HepG2 (cell line): ENCODE results near the gene ARHGAP23. TPM values are rescaled to one million over a fixed set of nuclear protein-coding genes. Genes with fewer than 3 reads are reported as not detected.
A peak's percentile ranks its signal among the peaks of the same experiment; 100 is the strongest.

Experiments used
- ATAC-seq: fragments of 200-7000 bp; cut with Tn5 transposase; 3 replicates; pipeline ENCODE4 v1.9.1; 2020; ENCODE audit warnings: mild to moderate bottlenecking, moderate library complexity
- BruUV-seq: library from RNA; stranded (reverse); fragments of 400-500 nt; replicated peaks from 2 replicates; lab custom pipeline; 2021; lab: Mats Ljungman, UMichigan
- CTCF ChIA-PET: fragments of 300-600 bp; formaldehyde crosslinking; extraction: SDS; loops from one replicate; lab custom pipeline; 2021; ENCODE audit warnings: low total read pairs, inconsistent platforms, low intra/inter-chr PET ratio; lab: Yijun Ruan, JAX
- POLR2A ChIA-PET: fragments of 350-600 bp; sonication (Branson Sonifier 250); formaldehyde crosslinking; loops from one replicate; lab custom pipeline; 2020; ENCODE audit warnings: antibody characterized with exemption, inconsistent platforms; lab: Yijun Ruan, JAX
- DNase-seq: peaks from one replicate; pipeline ENCODE4 v3.0.0-alpha.2; 2015; ENCODE audit warnings: low spot score
- FAIRE-seq: peaks from 3 replicates; lab custom pipeline; 2011; peaks lifted over from hg19 to GRCh38; lab: Jason Lieb, UNC
- H2AFZ ChIP-seq: one replicate; pipeline ENCODE4 v1.6.1; 2011; ENCODE audit warnings: low read length, inconsistent platforms
- H3K27ac ChIP-seq: fragments of 300-600 bp; 3 replicates; pipeline ENCODE4 v1.8.0; 2011; ENCODE audit warnings: mixed run types, mild to moderate bottlenecking, mixed read lengths, low read length, inconsistent platforms; ENCODE audit not compliant: insufficient read depth; ENCODE audit errors: extremely low read length
- H3K27me3 ChIP-seq, 2 experiments: fragments of 200-600 bp in 1 of 2; 2 replicates in 1 of 2; 3 replicates in 1 of 2; pipeline versions ENCODE4 v1.6.0 to v1.8.0; 2011; ENCODE audit warnings: low read length in 2 of 2, mild to moderate bottlenecking in 2 of 2, moderate library complexity in 2 of 2, inconsistent platforms in 1 of 2; ENCODE audit not compliant: insufficient read depth in 2 of 2, control insufficient read depth in 1 of 2
- H3K36me3 ChIP-seq, 2 experiments: fragments of 200-600 bp in 1 of 2; replicated peaks in 1 of 2; 2 replicates in 1 of 2; 3 replicates in 1 of 2; pipeline versions ENCODE4 v1.5.1 to v1.8.0; 2011; ENCODE audit warnings: low read length in 2 of 2, inconsistent platforms in 1 of 2; ENCODE audit not compliant: insufficient read depth in 2 of 2, control insufficient read depth in 1 of 2
- H3K4me1 ChIP-seq: 2 replicates; pipeline ENCODE4 v1.5.1; 2012; ENCODE audit warnings: low read length, inconsistent platforms; ENCODE audit not compliant: insufficient read depth
- H3K4me2 ChIP-seq: 2 replicates; pipeline ENCODE4 v1.6.0; 2011; ENCODE audit warnings: low read depth, low read length, inconsistent platforms
- H3K4me3 ChIP-seq, 3 experiments: fragments of 200-600 bp in 1 of 3; sonication (generic), shearing (Covaris generic) in 1 of 3; replicated peaks in 1 of 3; 2 replicates each; pipeline ENCODE4 v1.5.1; 2011 to 2016; ENCODE audit warnings: low read length in 3 of 3, inconsistent platforms in 2 of 3, low read depth in 2 of 3, mild to moderate bottlenecking in 2 of 3, control low read depth in 1 of 3, mixed read lengths in 1 of 3; ENCODE audit not compliant: insufficient read depth in 1 of 3
- H3K79me2 ChIP-seq: one replicate; pipeline ENCODE4 v1.6.1; 2011; ENCODE audit warnings: low read length, inconsistent platforms; ENCODE audit not compliant: insufficient read depth
- H3K9ac ChIP-seq: 2 replicates; pipeline ENCODE4 v1.6.0; 2011; ENCODE audit warnings: mild to moderate bottlenecking, low read depth, low read length, inconsistent platforms; ENCODE audit not compliant: insufficient read depth
- H3K9me3 ChIP-seq: 2 replicates; pipeline ENCODE4 v1.5.1; 2012; ENCODE audit warnings: mild to moderate bottlenecking, low read length
- H4K20me1 ChIP-seq: 2 replicates; pipeline ENCODE4 v1.6.0; 2011; ENCODE audit warnings: inconsistent platforms, mild to moderate bottlenecking, low read length, moderate library complexity; ENCODE audit not compliant: insufficient read depth
- EZH2 ChIP-seq: conservative IDR thresholded peaks from 2 replicates; pipeline ENCODE4 v1.6.1; 2012; ENCODE audit warnings: mild to moderate bottlenecking, low read depth, low read length, moderate library complexity
- ZKSCAN8 ChIP-seq: IDR thresholded peaks from 2 replicates; pipeline ENCODE4 v1.6.1; 2016; ENCODE audit warnings: borderline replicate concordance, missing genetic modification reagents, missing compliant biosample characterization
- WGBS: methylation state at CpG from one replicate; pipeline ENCODE4 v1.1.6; 2017; ENCODE audit warnings: low lambda C conversion rate; 5-methylcytosine and 5-hydroxymethylcytosine counted together
- in situ Hi-C: cut with HindIII; loops from 2 replicates; pipeline ENCODE4 v1.10.0; 2017; ENCODE audit warnings: low pct_unique_long_range_greater_than_20kb; ENCODE audit not compliant: extremely low pct_ligation_motif_present
- intact Hi-C: fragments of 100-400 bp; cut with micrococcal nuclease; formaldehyde crosslinking; loops from one replicate; pipeline ENCODE4 v1.10.0; 2022; ENCODE audit not compliant: unreplicated experiment
- polyA plus RNA-seq, 8 experiments: library from polyadenylated mRNA; depleted of rRNA in 3 of 8; stranded (reverse) in 7 of 8; unstranded in 1 of 8; fragments of >200 nt; fragmentation: Illumina TruSeq in 4 of 8; extraction: Trizol in 4 of 8; gene quantifications; 2 replicates each; pipeline versions ENCODE4 v1.2.1 to v1.2.3, GENCODE V29; 2011 to 2016; ENCODE audit warnings: low read depth in 4 of 8, missing spikeins in 1 of 8, mixed read lengths in 1 of 8; ENCODE audit not compliant: insufficient read depth in 1 of 8
- total RNA-seq, 5 experiments: library from RNA; depleted of rRNA; stranded (reverse); fragments of >200 nt; fragmentation: Illumina TruSeq; extraction: Trizol; gene quantifications; 2 replicates each; pipeline ENCODE4 v1.2.3, GENCODE V29; 2016; ENCODE audit warnings: low read depth in 1 of 5
- TF ChIP-seq, protein P1 (sequence below): IDR thresholded peaks from 2 replicates; pipeline ENCODE4 v1.6.1; 2016; ENCODE audit warnings: low read depth, control low read depth

Gene ARHGAP23
- total and polyA plus RNA-seq, 2 of the 13 experiments (the other 11 are each of a cell fraction or from before 2014, with no cell fraction given), result 0.03 TPM; not detected in 1

- ATAC-seq (no peak), FAIRE-seq (no peak)
- Histone ChIP-seq H3K4me1 (peaks cover 12% of the 10 kb centered on the region), H3K4me3 (no peak overlapping the region), H3K9ac (no peak overlapping the region), H3K9me3 (no peaks in the 10 kb centered on the region), H2AFZ (no peak overlapping the region)
- in situ Hi-C loops, result loop anchor here (10.0 kb wide), 1 partner anchor 243 kb away; no protein-coding TSS in a partner anchor
- no TSS peak for BruUV-seq
- intact Hi-C loops, result loop anchor here (2.0 to 10.0 kb wide), 3 partner anchors 50 to 243 kb away; no protein-coding TSS in a partner anchor
- 21% methylated on average over 13 of the region's 17 CpGs for WGBS
- ChIA-PET POLR2A (no interaction called here), CTCF (no interaction called here)
- TF ChIP-seq EZH2 (peak; percentile 54; the same call in 1 of the 2 replicates), ZKSCAN8 (CRISPR knock-in tag) (no peak)
- TF ChIP-seq, protein P1, sequence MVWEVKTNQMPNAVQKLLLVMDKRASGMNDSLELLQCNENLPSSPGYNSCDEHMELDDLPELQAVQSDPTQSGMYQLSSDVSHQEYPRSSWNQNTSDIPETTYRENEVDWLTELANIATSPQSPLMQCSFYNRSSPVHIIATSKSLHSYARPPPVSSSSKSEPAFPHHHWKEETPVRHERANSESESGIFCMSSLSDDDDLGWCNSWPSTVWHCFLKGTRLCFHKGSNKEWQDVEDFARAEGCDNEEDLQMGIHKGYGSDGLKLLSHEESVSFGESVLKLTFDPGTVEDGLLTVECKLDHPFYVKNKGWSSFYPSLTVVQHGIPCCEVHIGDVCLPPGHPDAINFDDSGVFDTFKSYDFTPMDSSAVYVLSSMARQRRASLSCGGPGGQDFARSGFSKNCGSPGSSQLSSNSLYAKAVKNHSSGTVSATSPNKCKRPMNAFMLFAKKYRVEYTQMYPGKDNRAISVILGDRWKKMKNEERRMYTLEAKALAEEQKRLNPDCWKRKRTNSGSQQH (CRISPR knock-in tag), result no peak
- TF ChIP-seq, all 625 proteins: peak for 1
- H4K20me1 ChIP-seq, result no peaks in the 10 kb centered on the region; the same call in 1 of the 2 replicates
- peaks cover 26 to 87% of the 10 kb centered on the region in 2 experiments for H3K27me3 ChIP-seq
- H3K79me2 ChIP-seq, result no peaks in the 10 kb centered on the region
- no peaks in the 10 kb centered on the region for H3K36me3 ChIP-seq
- no peak overlapping the region for H3K4me2 ChIP-seq
- H3K27ac ChIP-seq, result no peak overlapping the region
- no peak for DNase-seq
These were observed 6.1 kb upstream of the ARHGAP23 start for GRCh38 chr17:38421871-38422827.
